HepG2 (cell line): ENCODE measurements around the gene XRCC5. TPM values are rescaled to one million over a fixed set of nuclear protein-coding genes. Genes with fewer than 3 reads are reported as not detected.

ENCODE experiments used
- ARHGAP35 ChIP-seq: sonication (generic); formaldehyde crosslinking; IDR thresholded peaks from 2 replicates; pipeline ENCODE4 v1.9.0; 2022; ENCODE audit warnings: mild to moderate bottlenecking, inconsistent platforms, moderate library complexity, missing genetic modification reagents, borderline replicate concordance
- MIXL1 ChIP-seq: IDR thresholded peaks from 2 replicates; pipeline ENCODE4 v1.6.1; 2016
- PLRG1 ChIP-seq: fragments of 450-650 bp; conservative IDR thresholded peaks from 2 replicates; pipeline ENCODE4 v1.6.1; 2016
- PTBP1 ChIP-seq: fragments of 200-400 bp; formaldehyde crosslinking; IDR thresholded peaks from 2 replicates; pipeline ENCODE4 v1.6.1; 2018; ENCODE audit warnings: low read length, low read depth; ENCODE audit not compliant: poor library complexity, severe bottlenecking
- REPIN1 ChIP-seq: sonication (generic); formaldehyde crosslinking; IDR thresholded peaks from 2 replicates; pipeline ENCODE4 v1.8.0; 2022; ENCODE audit warnings: missing genetic modification reagents, low read depth, mild to moderate bottlenecking, borderline replicate concordance
- RNF2 ChIP-seq: fragments of 450-650 bp; conservative IDR thresholded peaks from 2 replicates; pipeline ENCODE4 v1.6.1; 2016; ENCODE audit warnings: low read depth
- SMARCE1 ChIP-seq: fragments of 450-650 bp; IDR thresholded peaks from 2 replicates; pipeline ENCODE4 v1.6.1; 2017; ENCODE audit warnings: borderline replicate concordance
- SYNCRIP ChIP-seq: fragments of 200-400 bp; formaldehyde crosslinking; IDR thresholded peaks from 2 replicates; pipeline ENCODE4 v1.6.1; 2018; ENCODE audit warnings: mild to moderate bottlenecking, low read depth, low read length; ENCODE audit not compliant: insufficient read depth
- TBL1XR1 ChIP-seq: fragments of 150-350 bp; IDR thresholded peaks from 2 replicates; pipeline ENCODE4 v1.6.1; 2014; ENCODE audit warnings: borderline replicate concordance, low read length; ENCODE audit not compliant: partially characterized antibody
- ZBTB21 ChIP-seq: sonication (generic); formaldehyde crosslinking; IDR thresholded peaks from 2 replicates; pipeline ENCODE4 v1.4.0; 2020; ENCODE audit warnings: missing genetic modification reagents
- ZNF549 ChIP-seq: sonication (generic); formaldehyde crosslinking; IDR thresholded peaks from 2 replicates; pipeline ENCODE4 v1.5.0; 2020; ENCODE audit warnings: missing genetic modification reagents
- polyA plus RNA-seq, 8 experiments: library from polyadenylated mRNA; depleted of rRNA in 3 of 8; stranded (reverse) in 7 of 8; unstranded in 1 of 8; fragments of >200 nt; fragmentation: Illumina TruSeq in 4 of 8; extraction: Trizol in 4 of 8; gene quantifications; 2 replicates each; pipeline versions ENCODE4 v1.2.1 to v1.2.3, GENCODE V29; 2011 to 2016; ENCODE audit warnings: low read depth in 4 of 8, missing spikeins in 1 of 8, mixed read lengths in 1 of 8; ENCODE audit not compliant: insufficient read depth in 1 of 8
- total RNA-seq, 5 experiments: library from RNA; depleted of rRNA; stranded (reverse); fragments of >200 nt; fragmentation: Illumina TruSeq; extraction: Trizol; gene quantifications; 2 replicates each; pipeline ENCODE4 v1.2.3, GENCODE V29; 2016; ENCODE audit warnings: low read depth in 1 of 5
- TF ChIP-seq, protein P1 (sequence below), 2 experiments: sonication (generic) in 1 of 2; formaldehyde crosslinking in 1 of 2; IDR thresholded peaks; 2 replicates each; pipeline versions ENCODE4 v1.5.1 to v1.6.1; 2011 to 2020; ENCODE audit warnings: borderline replicate concordance in 1 of 2, low read depth in 1 of 2, low read length in 1 of 2, mild to moderate bottlenecking in 1 of 2, missing genetic modification reagents in 1 of 2, moderate library complexity in 1 of 2
- TF ChIP-seq, protein P2 (sequence below): sonication (generic); formaldehyde crosslinking; IDR thresholded peaks from 2 replicates; pipeline ENCODE4 v1.4.0; 2020; ENCODE audit warnings: missing genetic modification reagents, borderline replicate concordance
- TF ChIP-seq, protein P3 (sequence below): sonication (generic); formaldehyde crosslinking; IDR thresholded peaks from 2 replicates; pipeline ENCODE4 v1.8.1; 2023; ENCODE audit warnings: mild to moderate bottlenecking, missing genetic modification reagents, borderline replicate concordance
- TF ChIP-seq, protein P4 (sequence below): sonication (generic); formaldehyde crosslinking; IDR thresholded peaks from 2 replicates; pipeline ENCODE4 v1.4.0; 2020; ENCODE audit warnings: missing genetic modification reagents
- TF ChIP-seq, protein P5 (sequence below): sonication (generic); formaldehyde crosslinking; IDR thresholded peaks from 2 replicates; pipeline ENCODE4 v1.5.1; 2020; ENCODE audit warnings: missing genetic modification reagents, mild to moderate bottlenecking, borderline replicate concordance
- TF ChIP-seq, protein P6 (sequence below): sonication (generic); formaldehyde crosslinking; IDR thresholded peaks from 2 replicates; pipeline ENCODE4 v1.8.0; 2022; ENCODE audit warnings: mild to moderate bottlenecking, missing genetic modification reagents, moderate library complexity

The XRCC5 gene
- total and polyA plus RNA-seq, 2 of the 13 experiments (the other 11 are each of a cell fraction or from before 2014, with no cell fraction given), result 264 to 454 TPM

DNA sequence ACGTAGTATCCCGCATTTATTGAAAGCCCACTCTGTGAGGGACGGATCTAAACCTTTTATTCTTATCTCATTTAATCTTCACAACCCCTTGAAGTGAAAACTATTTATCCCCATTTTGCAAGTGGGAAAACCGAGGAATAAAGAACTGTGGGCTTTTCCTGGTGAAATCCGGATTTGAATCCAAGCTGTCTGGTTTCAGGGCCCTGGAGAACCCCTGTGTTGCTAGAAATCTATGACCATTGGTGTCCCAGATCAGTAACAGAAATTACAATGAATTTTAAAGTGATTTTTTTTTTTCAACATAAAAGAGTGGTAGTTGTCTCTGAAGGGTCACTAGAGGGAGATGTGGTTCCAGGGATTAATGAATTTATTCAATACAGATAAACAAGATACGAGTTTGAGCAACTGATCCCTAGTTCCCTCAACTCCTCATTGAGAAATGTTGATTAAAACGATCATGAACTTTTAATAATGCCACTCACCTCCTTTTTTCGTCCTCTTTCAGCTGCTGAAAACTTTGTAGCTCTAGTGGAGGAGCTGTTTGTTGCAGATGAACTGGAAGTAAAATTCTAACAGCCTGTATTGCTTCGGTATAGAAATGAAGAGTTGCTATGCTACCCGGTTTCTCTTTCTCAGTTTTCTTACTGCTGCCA is 940 bp downstream of the XRCC5 start (continued):
- TF ChIP-seq SYNCRIP (no peak), ZNF549 (CRISPR knock-in tag) (no peak), PTBP1 (no peak), TBL1XR1 (no peak), ARHGAP35 (CRISPR knock-in tag) (no peak), SMARCE1 (no peak), RNF2 (no peak), REPIN1 (CRISPR knock-in tag) (no peak), MIXL1 (peak; percentile 14; the same call in 1 of the 2 replicates), ZBTB21 (CRISPR knock-in tag) (no peak), PLRG1 (no peak)
- TF ChIP-seq, protein P1, sequence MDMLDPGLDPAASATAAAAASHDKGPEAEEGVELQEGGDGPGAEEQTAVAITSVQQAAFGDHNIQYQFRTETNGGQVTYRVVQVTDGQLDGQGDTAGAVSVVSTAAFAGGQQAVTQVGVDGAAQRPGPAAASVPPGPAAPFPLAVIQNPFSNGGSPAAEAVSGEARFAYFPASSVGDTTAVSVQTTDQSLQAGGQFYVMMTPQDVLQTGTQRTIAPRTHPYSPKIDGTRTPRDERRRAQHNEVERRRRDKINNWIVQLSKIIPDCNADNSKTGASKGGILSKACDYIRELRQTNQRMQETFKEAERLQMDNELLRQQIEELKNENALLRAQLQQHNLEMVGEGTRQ (IDR thresholded peaks at IDR 0.05; ENCODE audit: low read depth, low read length), result no peak
- TF ChIP-seq, protein P1 (CRISPR knock-in tag; IDR thresholded peaks at IDR 0.05; ENCODE audit: borderline replicate concordance), result no peak
- TF ChIP-seq, protein P2, sequence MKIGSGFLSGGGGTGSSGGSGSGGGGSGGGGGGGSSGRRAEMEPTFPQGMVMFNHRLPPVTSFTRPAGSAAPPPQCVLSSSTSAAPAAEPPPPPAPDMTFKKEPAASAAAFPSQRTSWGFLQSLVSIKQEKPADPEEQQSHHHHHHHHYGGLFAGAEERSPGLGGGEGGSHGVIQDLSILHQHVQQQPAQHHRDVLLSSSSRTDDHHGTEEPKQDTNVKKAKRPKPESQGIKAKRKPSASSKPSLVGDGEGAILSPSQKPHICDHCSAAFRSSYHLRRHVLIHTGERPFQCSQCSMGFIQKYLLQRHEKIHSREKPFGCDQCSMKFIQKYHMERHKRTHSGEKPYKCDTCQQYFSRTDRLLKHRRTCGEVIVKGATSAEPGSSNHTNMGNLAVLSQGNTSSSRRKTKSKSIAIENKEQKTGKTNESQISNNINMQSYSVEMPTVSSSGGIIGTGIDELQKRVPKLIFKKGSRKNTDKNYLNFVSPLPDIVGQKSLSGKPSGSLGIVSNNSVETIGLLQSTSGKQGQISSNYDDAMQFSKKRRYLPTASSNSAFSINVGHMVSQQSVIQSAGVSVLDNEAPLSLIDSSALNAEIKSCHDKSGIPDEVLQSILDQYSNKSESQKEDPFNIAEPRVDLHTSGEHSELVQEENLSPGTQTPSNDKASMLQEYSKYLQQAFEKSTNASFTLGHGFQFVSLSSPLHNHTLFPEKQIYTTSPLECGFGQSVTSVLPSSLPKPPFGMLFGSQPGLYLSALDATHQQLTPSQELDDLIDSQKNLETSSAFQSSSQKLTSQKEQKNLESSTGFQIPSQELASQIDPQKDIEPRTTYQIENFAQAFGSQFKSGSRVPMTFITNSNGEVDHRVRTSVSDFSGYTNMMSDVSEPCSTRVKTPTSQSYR, result no peak
- TF ChIP-seq, protein P3, sequence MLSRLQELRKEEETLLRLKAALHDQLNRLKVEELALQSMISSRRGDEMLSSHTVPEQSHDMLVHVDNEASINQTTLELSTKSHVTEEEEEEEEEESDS (CRISPR knock-in tag), result no peak
- TF ChIP-seq, protein P4, sequence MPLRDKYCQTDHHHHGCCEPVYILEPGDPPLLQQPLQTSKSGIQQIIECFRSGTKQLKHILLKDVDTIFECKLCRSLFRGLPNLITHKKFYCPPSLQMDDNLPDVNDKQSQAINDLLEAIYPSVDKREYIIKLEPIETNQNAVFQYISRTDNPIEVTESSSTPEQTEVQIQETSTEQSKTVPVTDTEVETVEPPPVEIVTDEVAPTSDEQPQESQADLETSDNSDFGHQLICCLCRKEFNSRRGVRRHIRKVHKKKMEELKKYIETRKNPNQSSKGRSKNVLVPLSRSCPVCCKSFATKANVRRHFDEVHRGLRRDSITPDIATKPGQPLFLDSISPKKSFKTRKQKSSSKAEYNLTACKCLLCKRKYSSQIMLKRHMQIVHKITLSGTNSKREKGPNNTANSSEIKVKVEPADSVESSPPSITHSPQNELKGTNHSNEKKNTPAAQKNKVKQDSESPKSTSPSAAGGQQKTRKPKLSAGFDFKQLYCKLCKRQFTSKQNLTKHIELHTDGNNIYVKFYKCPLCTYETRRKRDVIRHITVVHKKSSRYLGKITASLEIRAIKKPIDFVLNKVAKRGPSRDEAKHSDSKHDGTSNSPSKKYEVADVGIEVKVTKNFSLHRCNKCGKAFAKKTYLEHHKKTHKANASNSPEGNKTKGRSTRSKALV, result no peak
- TF ChIP-seq, protein P5, sequence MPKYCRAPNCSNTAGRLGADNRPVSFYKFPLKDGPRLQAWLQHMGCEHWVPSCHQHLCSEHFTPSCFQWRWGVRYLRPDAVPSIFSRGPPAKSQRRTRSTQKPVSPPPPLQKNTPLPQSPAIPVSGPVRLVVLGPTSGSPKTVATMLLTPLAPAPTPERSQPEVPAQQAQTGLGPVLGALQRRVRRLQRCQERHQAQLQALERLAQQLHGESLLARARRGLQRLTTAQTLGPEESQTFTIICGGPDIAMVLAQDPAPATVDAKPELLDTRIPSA (CRISPR knock-in tag), result no peak
- TF ChIP-seq, protein P6, sequence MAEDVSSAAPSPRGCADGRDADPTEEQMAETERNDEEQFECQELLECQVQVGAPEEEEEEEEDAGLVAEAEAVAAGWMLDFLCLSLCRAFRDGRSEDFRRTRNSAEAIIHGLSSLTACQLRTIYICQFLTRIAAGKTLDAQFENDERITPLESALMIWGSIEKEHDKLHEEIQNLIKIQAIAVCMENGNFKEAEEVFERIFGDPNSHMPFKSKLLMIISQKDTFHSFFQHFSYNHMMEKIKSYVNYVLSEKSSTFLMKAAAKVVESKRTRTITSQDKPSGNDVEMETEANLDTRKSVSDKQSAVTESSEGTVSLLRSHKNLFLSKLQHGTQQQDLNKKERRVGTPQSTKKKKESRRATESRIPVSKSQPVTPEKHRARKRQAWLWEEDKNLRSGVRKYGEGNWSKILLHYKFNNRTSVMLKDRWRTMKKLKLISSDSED, result no peak
